G401.6 (cell line): ENCODE measurements around the gene AMOTL2.

Experiments used
- FAIRE-seq: peaks from 2 replicates; lab custom pipeline; 2012; peaks lifted over from hg19 to GRCh38; lab: Jason Lieb, UNC

The AMOTL2 gene

GRCh38 chr3:134378818-134379217, 4.6 kb upstream of the AMOTL2 start:
- no peak for FAIRE-seq

- FAIRE-seq = no peak
Measured at GRCh38 chr3:134378384-134378783, 4.1 kb upstream of the AMOTL2 start.

GRCh38 chr3:134377896-134378295, 3.6 kb upstream of the AMOTL2 start:
- no peak for FAIRE-seq

GRCh38 chr3:134376786-134377426, 2.7 kb upstream of the AMOTL2 start:
- no peak for FAIRE-seq

GRCh38 chr3:134376385-134376765, 2.1 kb upstream of the AMOTL2 start:
- FAIRE-seq = no peak

- no peak for FAIRE-seq
Measured at GRCh38 chr3:134375582-134376384, 1.5 kb upstream of the AMOTL2 start.

- FAIRE-seq = peak; percentile 42
Measured at GRCh38 chr3:134374791-134375581, 739 bp upstream of the AMOTL2 start.

- FAIRE-seq = no peak
Measured at GRCh38 chr3:134373271-134374104, 759 bp downstream of the AMOTL2 start.

- FAIRE-seq = no peak
Measured at GRCh38 chr3:134372396-134373270, 1.6 kb downstream of the AMOTL2 start.

GRCh38 chr3:134371542-134372324, 2.5 kb downstream of the AMOTL2 start:
- FAIRE-seq = no peak

GRCh38 chr3:134370611-134371531, 3.4 kb downstream of the AMOTL2 start:
- FAIRE-seq = no peak

GRCh38 chr3:134369861-134370596, 4.2 kb downstream of the AMOTL2 start:
- no peak for FAIRE-seq

- no peak for FAIRE-seq
Measured at GRCh38 chr3:134369231-134369741, 5.0 kb downstream of the AMOTL2 start.

GRCh38 chr3:134368751-134369105, 5.5 kb downstream of the AMOTL2 start:
- no peak for FAIRE-seq

GRCh38 chr3:134367869-134368750, 6.1 kb downstream of the AMOTL2 start:
- peak; percentile 39 for FAIRE-seq

- no peak for FAIRE-seq
Measured at GRCh38 chr3:134366928-134367811, 7.1 kb downstream of the AMOTL2 start.
